Activated CD4-positive, alpha-beta T cell treated with anti-CD3 and anti-CD28 coated beads, Interleukin-2, Interleukin-6, amounts not matched to agents 100 ng/mL and 50 ng/mL, durations not matched to agents 16 hours and 8 hours (primary cell): ENCODE data around the gene LRRC4C.

Experiments used
- DNase-seq: peaks from one replicate; pipeline ENCODE4 v3.0.0-alpha.2; 2020

LRRC4C gene

DNA sequence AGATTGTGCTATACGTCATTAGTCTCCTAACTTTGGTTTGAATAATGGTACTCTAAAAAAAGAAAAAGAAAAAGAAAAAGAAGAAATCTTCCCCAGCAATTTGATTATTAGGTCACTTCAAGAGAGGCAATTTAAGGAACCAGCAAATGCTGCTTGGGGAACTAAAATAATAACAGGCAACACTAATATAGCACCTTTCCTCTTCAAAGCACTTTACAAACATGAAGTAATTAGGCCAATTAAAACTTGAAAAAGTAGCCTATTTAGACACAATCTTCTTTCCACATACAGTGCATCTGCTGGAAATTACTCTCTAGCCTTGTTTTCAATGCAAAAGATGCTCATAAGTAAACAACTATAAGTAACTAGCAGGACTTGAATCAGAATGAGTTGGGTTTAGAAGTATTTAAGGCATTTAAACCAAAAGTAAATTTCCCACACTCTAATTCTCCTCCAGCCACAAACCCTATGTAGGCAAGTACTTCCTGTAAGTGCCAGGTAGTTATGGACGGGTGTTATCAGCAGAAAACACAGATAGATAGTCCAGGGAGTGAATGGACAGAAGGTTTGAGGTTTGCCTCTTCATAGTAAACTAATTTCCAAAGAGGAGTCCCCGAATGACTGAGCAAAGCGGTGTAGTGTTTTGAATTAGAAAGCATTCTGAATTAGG, 44.5 kb downstream of the LRRC4C start:
- DNase-seq: no peak

DNA sequence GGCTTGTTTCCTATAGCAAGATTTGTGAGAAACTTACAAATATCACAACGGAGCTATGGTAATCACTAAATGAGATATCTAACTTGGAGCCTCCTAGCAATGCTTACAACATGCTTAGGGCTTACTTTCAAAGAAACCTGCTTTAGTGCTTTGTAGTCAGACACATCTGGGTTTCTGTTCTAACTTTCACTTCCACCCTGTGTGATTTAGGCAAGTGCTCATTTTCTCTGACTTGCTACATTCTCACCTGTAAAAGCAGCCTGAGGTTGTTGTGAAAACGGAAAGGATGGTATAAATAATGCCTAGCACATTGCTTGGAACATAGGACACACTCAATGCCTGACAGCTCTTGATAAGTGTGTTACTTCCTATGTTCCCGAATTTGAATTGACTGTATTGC, 45.6 kb downstream of the LRRC4C start:
- DNase-seq: no peak

DNA sequence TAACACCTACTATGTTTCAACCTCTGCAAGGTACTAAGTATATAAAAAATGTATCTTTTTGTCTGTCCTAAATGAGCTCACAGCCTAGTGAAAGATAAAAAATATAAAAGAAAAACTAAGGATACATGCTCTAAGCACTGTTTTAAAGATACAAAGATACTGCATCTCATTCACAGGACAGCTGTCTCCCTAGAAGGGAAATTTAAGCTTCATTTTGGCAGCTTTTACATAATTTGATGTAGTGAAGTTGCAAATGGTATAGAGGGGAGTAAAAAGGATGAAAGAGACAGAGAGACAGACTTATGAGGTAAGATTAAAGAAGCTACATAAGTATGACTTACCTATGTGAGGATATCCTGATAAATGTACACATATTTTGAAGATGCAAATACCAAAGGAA, 53.6 kb downstream of the LRRC4C start:
- no peak for DNase-seq

DNA sequence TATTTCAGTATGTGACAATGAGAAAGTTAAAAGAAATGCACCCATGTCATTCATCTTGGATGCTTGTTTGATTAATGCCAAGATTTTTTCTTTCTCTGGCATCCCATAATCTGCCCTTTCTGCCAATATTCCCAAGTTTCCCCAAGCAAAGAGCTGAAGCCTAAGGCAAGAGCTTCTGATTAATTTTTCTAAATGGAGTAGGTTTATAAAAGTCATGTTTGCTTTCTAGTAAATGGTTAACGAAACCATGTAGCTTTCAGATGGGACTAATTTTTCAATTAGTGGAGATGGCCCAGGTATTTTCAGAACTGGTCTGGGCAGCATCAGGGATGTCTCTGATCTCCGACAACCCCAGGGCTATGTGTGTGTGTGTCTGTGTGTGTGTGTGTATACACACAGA, 55.3 kb downstream of the LRRC4C start:
- DNase-seq: no peak

DNA sequence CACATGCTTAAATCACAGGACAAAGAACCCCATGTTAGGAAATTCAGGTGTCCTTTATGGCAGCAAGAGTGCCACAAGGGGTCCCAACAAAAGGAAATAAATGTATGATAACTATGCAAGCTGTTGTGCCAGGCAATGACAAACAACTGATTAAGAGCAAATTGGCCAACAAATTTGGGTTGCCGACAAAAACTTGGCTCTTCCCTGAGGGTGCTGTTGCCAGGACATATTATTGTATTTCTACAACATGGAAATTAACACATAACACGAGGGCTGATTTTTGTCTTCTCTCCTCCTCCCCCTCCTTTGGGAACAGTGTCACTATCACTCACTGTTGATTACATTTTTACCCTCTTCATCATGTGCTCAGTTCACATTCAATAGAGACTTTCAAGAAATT, 56.0 kb downstream of the LRRC4C start:
- DNase-seq: no peak

DNA sequence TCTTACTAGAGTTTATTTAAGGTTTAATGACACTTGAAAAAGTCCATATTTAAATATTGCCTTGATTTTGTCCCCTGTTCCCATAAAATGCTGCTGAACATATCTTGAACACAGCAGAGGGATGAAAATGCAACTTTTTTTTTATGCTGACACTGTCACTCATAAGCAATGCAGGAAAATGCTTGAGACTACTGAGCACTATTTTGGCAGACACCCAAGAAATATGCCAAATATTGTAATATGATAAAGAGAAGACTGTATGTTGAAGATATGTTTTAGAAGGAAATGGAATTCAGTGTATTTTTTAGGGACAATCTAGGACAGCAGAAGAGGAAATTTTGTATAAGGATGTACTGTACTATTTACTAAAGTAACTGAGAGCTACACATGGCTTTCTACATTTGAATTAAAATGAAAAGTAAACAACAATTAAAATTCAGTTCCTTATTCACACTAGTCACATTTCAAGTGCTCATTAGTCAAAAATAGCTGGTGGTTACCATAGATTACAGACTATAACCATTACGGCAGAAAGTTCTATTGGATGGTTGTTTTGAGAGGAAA, 58.6 kb downstream of the LRRC4C start:
- DNase-seq: no peak

DNA sequence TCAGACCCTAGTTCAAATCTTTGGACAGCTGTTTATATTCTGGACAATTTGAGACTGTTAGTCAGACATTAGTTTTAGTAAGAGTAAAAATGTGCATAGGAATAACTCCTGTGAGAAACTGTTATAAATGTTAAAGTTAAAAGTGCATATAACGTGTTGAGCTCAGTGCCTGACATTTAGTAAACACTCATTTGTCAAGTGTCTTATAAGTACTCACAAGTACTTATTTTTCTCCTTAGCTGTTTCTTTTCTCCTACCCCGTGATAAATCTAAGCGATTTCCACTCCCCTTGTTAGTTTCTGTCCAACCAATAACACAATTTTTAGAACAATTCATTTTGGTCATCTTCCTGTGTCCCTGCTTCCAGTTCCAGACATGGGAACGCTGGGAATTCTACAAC, 59.3 kb downstream of the LRRC4C start:
- no peak for DNase-seq

DNA sequence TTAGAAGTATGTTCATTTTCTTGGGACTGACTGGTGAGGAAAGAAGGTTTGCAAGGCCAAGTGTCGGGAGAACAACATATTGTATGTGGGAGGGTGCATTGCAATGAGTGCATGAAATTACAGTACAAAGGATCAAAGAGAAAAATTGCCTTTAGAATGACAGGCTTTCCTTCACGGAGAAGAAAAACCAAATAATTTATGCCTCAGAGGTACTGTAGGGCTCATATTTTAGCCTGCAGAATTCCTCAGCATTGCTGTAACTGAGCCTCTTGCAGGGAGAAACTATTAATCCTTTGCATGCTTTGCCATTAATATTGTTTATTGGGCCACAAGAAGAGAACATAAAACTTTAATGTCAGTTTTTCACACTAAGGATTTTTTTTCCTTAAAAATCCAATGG, 60.1 kb downstream of the LRRC4C start:
- DNase-seq: no peak

DNA sequence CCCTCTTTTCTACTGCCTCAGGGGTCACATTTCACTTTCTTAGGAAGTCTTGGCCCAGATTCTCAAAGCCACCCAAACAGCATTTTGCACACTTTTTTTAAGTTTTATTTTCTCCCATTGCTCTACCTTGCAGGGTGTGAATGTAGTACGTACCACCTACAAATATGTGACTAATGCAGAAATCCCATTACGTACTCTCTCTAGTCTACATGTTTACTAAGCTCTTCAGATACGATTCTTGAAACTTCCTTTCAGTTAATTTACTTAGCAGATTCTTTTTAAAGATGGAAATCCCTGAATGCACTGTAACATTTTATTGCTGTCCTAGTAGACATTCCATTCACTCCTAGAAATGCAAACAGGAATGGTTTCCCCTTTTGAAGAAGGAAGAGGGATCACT, 61.3 kb downstream of the LRRC4C start:
- DNase-seq: no peak

DNA sequence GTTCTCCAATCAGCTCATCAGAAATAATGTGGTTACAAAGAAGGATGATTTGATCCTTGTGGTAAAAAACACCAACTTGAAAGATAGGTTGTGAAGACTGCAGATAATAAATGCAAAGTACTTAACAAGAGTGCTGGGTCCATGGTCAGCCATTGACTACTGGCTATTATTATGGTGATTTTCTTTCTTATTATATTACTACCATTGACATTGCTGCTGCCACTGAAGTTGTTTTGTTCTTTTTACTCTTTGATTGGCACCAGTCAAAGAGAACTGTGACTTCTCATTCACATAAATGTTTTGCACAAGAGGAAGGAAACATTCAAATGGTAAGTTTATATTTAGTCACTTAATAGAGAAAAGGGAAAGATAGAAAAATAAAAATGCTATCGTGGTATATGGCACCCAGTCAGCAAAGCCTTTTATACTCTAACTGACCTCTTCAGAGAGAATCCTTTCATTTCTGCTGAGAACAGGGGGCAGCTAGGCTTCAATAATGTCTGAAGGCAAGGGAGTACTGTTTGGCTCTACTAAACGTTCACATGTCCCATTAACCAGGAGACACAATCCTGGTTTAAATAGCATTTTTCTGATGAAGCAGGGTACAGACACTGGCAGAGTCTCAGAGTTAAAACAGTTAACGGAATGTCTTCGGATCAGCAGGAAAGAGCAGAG, 64.8 kb downstream of the LRRC4C start:
- DNase-seq: no peak

DNA sequence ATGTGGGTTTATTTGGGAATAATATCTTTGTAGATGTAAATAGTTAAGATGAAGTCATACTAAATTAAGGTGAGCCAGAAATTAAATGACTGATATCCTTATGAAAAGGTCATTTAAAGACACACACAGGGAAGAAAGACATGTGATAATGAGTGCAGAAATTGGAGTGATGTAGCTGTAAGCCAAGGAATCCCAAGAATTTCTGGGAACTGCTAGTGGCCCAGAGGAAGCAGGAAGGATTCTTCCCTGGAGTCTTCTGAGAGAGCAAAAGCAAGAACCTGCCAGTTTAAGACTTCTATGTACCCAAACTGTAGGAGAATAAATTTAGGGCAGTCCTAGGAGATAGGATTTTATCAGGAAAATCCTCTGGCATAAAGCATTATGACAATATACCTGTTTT, 66.9 kb downstream of the LRRC4C start:
- no peak for DNase-seq

DNA sequence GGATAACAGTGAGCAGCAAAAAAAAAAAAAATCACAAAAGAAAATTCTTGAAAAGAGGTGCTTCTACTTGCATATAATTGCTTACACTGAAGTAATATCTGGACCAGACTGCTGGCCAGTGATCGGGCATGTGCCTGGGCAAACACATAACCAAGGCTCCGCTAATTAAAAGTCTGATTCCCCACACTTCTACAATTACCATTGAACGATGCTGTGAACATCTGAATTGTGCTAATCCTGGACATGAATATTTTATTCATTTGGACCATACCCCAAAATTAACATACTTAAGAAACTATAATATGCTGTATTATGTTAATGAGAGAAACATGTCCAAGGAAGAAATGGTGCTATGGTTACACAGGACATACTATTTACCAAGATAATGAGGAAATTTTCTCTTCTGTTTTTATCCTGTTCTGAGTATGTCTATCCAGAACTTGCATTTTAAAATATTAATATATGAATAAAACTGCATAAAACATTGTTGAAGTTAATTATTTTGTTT, 69.8 kb downstream of the LRRC4C start:
- no peak for DNase-seq

DNA sequence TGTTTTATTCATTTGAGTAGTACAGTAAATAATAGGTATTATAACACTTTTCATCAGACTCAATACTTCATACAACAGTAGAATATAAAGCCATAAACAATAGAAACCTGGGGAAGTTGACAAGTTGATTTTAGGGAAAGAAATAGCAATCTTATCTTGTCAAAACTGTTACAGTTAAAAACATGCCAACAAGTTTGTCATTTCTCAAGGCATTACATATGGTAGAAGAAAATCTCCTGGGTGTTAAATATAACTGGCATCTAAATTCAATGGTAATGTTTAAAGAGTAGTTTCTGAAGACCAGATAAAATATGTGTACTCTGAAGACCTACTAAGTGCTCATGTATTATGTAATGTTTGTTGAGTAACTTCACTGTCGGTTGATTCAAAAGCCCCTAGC, 75.1 kb downstream of the LRRC4C start:
- no peak for DNase-seq

DNA sequence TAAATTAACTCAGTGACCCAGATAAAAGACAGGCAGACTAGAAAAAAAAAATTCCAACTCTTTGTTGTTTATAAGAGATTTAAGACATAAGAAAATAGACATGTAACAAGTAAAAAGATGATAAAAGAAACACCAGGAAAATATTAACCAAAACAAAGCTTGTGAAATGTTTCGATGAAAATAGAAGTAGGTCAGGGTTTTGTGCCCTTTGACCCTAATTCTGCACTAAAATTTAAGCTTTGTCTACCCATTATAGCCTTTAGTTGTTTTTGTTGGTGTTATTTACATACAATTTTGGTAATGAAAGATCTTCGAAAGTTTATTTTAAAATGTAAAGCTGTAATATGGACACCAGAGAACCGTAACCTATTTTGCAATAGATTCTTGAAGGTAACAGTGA, 75.7 kb downstream of the LRRC4C start:
- DNase-seq: no peak

DNA sequence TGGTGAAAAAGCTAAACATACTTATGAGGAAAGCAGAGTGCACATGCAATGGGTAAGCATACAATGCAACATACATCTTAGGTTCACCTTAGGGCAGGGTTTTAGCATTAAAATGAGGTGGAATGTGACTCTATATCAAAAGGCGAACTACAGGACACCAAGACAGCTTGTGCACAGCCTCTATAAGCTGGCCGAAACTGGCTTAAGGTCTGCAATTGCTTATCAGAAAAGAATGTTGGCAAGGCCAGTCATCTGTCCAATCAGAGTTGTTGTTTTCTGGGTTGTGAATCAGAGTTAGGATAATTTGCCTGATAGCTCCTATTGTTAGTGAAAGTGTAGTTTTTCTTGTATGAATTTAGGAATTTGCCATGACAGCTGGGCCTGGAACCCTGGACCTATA, 76.5 kb downstream of the LRRC4C start:
- DNase-seq: no peak

DNA sequence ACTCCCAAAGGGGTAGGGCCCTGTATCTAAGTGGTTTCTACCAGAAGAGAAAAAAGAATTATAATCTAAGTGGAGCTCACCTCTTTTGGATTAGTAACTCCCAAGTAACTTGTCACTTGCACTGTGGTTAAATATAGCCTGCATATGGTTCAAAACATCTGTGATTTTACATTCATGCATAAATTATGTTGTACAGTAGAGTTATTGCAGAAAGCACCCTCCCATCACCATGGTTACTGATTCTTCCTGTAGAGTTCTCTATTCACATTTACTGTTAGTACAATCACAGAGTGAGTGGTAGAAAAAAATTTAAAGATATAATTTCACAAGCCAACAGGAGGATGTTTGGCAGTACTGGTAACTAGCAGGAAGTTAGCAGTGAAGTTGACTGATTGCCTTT, 80.4 kb downstream of the LRRC4C start:
- no peak for DNase-seq

DNA sequence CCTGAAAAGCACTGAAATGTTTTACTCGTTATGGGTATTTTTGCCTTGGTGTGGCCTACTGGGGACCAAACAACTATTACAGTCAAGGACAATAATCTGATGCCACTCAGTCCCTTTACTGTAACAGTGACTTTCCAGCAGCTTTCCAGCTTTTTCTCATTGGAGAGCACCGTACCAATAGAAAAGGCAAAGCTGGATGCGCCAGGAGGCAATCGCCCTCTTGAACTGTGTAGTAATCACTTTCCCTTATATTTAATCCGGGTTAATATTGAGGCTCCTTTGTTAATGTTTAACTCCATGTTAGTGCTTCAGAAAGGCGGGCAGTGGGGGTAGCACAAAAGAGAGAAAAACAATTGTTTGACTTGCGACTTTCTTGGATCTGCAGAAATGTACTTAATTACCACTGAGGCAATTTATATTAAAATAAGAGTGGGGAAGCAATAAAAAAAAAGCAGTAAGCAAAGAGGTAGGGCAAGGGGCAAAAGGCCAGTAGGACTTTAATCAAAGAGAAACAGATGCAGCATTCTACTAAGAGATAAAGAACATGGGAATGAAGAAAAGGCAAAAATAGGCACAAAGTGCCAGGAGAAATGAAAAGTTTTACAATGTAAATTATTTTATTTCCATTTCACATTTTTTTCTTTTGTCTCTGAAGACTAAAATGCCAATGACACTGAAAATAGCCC, 81.6 kb downstream of the LRRC4C start:
- DNase-seq: no peak

DNA sequence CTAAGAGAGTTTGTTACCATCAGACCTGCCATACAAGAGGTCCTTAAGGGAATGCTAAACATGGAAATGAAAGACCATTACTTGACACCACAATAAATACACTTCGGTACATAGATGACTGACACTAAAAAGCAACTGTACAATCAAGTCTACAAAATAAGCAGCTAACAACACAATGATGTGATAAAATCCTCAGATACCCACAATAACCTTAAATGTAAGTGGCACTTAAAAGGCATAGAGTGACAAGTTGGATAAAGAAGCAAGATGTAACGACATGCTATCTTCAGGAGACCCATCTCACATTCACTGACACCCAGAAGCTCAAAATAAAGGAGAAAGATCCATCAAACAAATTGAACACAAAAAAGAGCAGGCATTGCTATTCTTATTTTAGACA, 107.6 kb downstream of the LRRC4C start:
- no peak for DNase-seq

DNA sequence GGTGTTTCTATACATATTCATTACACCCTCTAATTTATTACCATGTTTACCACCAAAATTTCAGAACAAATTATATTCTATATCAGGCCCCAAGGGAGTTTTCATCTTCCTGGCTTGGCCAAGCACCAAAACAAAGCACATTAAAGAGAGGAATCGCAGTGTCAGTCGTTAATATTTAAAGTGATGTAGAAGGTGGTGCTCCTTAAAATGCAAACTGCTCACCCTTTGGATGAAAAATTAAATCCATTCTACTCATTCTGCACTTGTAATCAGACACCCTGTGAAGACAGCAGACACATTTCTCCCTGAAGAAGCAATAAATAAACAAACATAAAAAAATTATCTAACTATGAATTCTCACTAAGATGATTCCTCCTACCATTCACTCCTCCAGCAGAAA, 113.4 kb downstream of the LRRC4C start:
- DNase-seq: no peak

DNA sequence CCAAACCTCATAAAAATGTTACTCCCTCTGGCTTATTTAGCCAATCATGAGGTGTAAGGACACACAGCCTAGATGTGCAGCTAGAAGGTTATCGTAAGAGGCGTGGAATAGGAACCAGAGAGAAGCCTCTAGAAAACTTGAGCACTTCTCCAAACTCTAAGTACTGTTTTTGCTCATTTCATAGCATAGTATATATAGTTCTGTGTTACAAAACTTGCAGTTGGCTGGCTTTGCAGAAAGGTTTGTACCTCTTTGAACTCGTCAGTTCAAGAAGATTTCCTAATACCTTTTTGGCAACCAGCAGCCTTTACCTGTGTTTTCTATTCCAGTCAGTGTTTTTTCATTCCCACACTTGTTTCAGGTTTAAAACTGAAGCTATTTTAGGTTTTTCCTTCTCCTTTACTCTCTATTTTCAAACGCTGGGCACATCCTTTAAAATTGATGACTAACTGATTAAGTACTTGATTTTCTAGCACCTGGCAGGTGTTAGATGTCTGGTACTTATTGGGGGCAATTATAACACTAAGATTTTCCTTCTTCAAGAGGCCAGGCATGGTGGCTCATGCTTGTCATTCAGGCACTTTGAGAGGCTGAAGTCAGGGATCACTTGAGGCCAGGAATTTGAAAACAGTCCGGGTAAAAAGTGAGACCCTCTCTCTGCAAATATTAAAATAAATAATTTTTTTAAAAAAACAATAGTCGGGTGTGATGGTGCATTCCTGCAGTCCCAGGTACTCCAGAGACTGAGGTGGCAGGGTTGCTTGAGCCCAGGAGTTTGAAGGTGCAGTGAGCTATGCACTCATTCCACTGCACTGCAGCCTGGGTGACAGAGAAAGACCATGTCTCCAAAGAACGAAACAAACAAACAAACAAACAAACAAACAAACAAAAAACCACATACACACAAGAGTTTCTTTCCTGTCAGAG, 125.2 kb downstream of the LRRC4C start:
- DNase-seq: no peak

DNA sequence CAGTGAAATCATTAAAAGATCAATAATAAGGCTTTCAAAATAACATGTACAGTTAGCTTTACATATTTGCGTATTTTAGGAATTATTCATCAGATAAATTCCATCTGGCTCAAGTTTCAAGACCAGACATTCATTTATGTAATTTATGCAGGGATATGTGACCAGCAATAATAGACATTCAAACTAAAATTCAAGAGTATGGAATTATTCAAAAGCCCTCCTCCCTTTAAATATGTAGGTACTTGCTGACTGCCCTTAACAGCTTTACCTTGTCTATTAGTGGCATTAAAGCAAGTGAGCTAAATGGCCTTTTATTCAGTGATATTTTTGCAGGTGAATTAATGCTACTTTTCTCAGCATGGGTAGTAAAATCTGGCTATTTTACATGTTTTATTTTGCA, 126.1 kb downstream of the LRRC4C start:
- DNase-seq: no peak

DNA sequence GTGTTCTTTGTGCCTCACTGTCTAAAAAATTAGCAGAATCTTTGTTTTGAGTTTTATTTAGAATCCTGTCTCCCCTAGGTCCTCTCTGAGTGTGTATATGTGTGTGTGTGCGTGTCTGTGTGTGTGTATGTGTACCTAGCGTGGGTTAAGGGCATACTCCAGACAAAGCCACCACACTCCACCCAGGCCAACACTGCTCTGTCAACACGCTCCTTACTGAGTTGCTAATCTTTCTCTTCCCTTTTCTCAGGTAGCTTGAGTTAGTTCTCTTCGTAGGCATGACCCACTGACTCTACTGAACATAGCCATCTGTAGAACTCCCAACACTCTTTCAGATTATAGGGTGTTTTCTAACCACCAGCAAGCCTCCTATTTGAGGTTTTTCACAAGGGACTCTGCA, 131.1 kb downstream of the LRRC4C start:
- no peak for DNase-seq

DNA sequence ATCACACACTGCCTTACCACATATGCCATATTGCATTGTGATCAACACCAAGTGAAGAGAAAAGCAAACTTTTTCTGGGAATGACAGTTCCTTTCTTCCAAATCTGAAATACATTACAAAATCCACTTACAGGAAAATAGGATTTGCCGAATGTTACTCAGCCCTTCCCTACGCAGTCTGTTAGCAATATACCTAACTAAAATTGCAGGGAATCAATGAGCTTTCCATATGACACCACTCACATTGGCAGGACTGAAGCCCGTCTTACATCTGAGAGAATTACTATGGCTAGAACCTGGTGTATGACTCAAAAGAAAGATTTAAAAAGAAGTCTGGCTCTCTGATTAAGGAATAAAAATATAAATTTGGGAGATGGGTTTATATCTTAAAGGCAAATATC, 136.0 kb downstream of the LRRC4C start:
- no peak for DNase-seq
